A549 treated with Mapracorat at 1 μM for 4 hours (cell line): ENCODE measurements around the gene LGALS1. TPM values are rescaled to one million over a fixed set of nuclear protein-coding genes. Genes with fewer than 3 reads are reported as not detected.

Experiments
- total RNA-seq: library from RNA; stranded (reverse); fragments of 200-300 nt; extraction: Qiagen RNA extraction; gene quantifications from 5 replicates; pipeline ENCODE4 v1.2.3, GENCODE V29; 2022

LGALS1 gene
- 1,243 to 1,361 TPM (median 1,330 TPM) in 5 replicates for total RNA-seq

DNA sequence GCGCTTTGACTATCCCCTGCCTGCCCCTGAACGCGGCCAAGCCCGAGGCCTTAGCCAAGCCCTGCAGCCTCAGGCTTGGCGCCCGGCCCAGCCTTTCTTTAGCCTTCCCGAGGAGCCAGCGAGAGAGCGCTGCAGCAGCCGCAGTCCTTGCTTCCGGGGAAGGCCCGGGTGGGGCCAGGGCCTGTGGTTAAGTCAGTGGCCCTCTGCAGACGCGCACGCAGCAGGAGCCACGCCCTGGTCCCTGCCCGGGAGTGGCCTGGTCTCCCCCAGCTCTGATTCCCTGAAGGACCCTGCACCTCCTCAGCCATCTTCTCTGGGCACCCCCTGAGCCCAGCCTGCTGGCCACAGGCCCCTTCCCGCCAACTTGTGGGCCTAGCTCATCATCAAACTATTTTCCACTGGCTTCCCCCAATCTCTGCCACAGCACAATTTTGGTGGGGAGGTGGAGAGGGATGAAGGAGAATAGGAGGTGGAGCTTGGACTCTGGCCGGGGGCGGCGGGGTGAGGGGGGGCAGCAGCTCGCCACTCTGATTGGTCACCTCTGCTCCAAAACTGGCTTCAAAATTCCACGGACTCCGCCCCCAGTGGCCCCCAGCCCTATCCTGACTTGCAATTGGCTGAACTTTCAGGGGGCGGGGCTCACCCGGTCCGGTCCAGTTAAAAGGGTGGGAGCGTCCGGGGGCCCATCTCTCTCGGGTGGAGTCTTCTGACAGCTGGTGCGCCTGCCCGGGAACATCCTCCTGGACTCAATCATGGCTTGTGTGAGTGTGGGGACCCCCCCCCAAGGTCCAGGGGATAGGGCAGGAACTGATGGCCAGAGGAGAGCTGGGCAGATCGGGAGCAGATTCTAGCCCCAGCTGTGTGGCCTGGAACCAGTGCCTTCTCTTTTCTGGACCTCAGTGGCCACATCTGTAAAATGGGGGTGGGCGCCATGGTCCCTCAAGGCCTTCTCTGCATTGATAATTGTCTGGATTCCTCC lies at the start of gene LGALS1:
LGALS1 (plus strand) TSS at position 686 of the 979 bp plus-strand sequence; CDS start at position 753, 67 bp downstream.

GRCh38 chr22:37639070-37639760 lies 36.2 kb upstream of the LGALS1 start, which contains the start of gene SH3BP1:
TSS of gene SH3BP1 (plus strand) at chr22:37639669. CDS start at chr22:37639788, 119 bp downstream.

GRCh38 chr22:37658133-37659065 lies 17.0 kb upstream of the LGALS1 start, which contains the start of gene PDXP:
TSS of gene PDXP (plus strand) at chr22:37658723. CDS start at chr22:37658783, 60 bp downstream.

DNA sequence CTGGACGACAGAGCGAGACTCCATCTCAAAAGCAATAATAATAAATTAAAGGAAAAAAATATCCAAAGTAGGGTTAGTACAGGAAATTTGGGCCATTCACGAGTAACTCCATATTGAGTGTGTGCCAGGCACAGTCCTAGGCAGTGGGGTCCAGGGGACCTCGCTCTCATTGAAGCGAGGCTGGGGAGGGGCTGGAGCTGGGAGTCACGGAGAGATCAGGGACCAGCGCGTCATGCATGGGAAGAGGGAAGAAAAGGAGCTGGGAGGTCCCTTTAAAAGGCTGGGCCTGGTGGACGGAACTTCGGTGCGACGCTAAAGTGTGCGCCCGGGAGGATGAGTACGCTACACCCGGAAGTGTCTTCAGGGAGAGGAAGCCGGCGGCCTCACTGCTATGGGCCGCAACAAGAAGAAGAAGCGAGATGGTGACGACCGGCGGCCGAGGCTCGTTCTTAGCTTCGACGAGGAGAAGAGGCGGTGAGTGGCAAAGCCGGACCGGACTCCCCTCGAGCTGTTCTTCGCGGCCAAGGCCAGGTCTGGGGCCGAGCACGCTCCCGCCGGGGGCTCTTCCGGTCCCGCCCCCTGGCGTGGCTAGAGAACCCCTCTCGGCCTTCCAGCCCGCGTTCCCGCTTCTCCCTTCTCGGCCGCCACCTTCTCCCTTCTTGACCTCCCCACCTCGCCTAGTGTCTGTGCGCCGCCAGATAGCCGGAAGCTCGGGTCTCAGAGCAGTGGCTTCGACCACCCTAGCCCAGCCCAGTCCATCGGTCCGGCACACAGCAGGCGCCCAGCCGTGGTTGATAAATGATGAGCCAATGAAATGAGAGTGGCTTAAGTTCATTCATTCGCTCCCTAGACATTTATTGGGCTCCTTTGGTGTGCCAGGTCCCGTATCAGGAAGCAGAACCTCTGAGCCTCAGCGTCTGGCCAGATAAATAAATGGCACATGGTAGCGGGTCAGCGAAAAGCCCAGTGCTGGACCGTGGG lies 10.9 kb downstream of the LGALS1 start, which contains the start of gene NOL12:
NOL12 (plus strand) TSS at position 342 of the 981 bp plus-strand sequence; CDS start at position 392, 50 bp downstream.

GRCh38 chr22:37696657-37697537 lies 21.5 kb downstream of the LGALS1 start, which contains the start of gene TRIOBP:
TSS of gene TRIOBP (plus strand) at chr22:37697048. CDS start at chr22:37701366, 4,318 bp downstream.

Other genes starting within 250 kb of the LGALS1 start
- 3.9 to 7.0 TPM (median 6.4 TPM) in 5 replicates for gene ELFN2, start 248.2 kb upstream of the LGALS1 start, total RNA-seq
- 1.2 to 2.7 TPM (median 1.9 TPM) in 5 replicates for gene MFNG, start 189.3 kb upstream of the LGALS1 start, total RNA-seq
- gene CARD10, start 156.2 kb upstream of the LGALS1 start, total RNA-seq = 20.7 to 36.0 TPM (median 32.6 TPM) in 5 replicates
- gene CDC42EP1, start 115.2 kb upstream of the LGALS1 start, total RNA-seq = 24.8 to 35.0 TPM (median 31.0 TPM) in 5 replicates
- 0.31 to 0.46 TPM in 2 of 5 replicates, not detected in the others for gene LGALS2, start 95.5 kb upstream of the LGALS1 start, total RNA-seq
- 16.4 to 24.1 TPM (median 23.6 TPM) in 5 replicates for gene GGA1, start 66.8 kb upstream of the LGALS1 start, total RNA-seq
- gene SH3BP1, start 36.0 kb upstream of the LGALS1 start, total RNA-seq = 1.5 to 2.6 TPM (median 1.9 TPM) in 5 replicates
- 12.9 to 18.7 TPM (median 16.5 TPM) in 5 replicates for gene PDXP, start 16.9 kb upstream of the LGALS1 start, total RNA-seq
- gene NOL12, start 10.7 kb downstream of the LGALS1 start, total RNA-seq = 23.9 to 30.7 TPM (median 26.6 TPM) in 5 replicates
- gene TRIOBP, start 21.4 kb downstream of the LGALS1 start, total RNA-seq = 26.5 to 37.8 TPM (median 33.8 TPM) in 5 replicates
- 2.7 to 3.8 TPM (median 3.0 TPM) in 5 replicates for gene GCAT, start 132.3 kb downstream of the LGALS1 start, total RNA-seq
- not detected in 5 replicates for gene GALR3, start 147.7 kb downstream of the LGALS1 start, total RNA-seq
- gene ANKRD54, start 168.7 kb downstream of the LGALS1 start, total RNA-seq = 18.1 to 25.4 TPM (median 21.6 TPM) in 5 replicates
- gene EIF3L, start 173.8 kb downstream of the LGALS1 start, total RNA-seq = 264 to 287 TPM (median 275 TPM) in 5 replicates
- gene MICALL1, start 230.7 kb downstream of the LGALS1 start, total RNA-seq = 16.7 to 20.2 TPM (median 18.6 TPM) in 5 replicates